Posterior cingulate gyrus (tissue), 11 donors: Measurements from ENCODE around the gene OR2AT4.
"Not testable (repeated sequence)": the region's sequence is repeated elsewhere in the genome, so short reads cannot be mapped to it uniquely, and the experiment has no call there.

ENCODE experiments used
- DNase-seq, 10 donors: peaks; one replicate each; pipeline versions ENCODE4 v3.0.0 to v3.0.0-alpha.2; 2020 to 2021; ENCODE audit warnings: mixed read lengths in 3 of 10
- intact Hi-C: fragments of 100-400 bp; cut with DNase I; formaldehyde crosslinking; loops from one replicate; pipeline ENCODE4 v1.15.1; 2023

OR2AT4 gene

DNA sequence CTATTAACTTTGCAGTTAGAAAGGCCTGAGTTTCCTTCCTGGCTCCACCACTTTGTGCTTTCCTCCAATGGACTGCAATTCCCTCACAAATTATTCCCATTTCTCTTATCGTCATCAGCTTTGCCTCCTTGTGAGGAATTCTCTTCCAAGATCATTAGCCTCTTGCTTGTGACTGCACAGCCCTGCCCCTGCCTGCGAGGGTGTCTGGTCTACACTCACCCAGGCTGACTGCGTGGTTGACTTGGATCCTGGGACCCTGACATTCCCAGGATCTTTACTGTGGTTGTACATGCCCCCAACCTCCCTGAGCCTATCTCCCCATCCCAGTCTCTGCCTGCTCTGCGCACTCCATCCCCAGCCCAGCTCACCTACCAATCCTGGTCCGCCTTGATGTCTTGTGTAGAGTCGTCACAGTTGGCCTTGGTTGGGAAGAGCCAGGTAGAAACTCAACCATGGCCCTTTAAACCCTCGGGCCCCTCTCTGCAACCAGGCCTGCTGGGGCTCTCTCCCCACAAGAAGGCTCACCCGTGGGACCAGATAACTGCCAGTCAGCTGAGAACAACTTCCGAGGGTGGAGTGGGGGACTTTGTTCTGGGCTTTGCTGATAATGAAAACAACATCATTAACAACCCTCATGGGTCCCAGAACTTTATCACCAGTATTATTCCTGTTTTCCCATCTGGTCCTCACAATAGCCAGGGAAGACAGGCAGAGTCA, at the start of gene OR2AT4:
OR2AT4 (minus strand) TSS at position 421 of the 717 bp plus-strand sequence.
- no peak for DNase-seq
- intact Hi-C loops: no loop called here

DNA sequence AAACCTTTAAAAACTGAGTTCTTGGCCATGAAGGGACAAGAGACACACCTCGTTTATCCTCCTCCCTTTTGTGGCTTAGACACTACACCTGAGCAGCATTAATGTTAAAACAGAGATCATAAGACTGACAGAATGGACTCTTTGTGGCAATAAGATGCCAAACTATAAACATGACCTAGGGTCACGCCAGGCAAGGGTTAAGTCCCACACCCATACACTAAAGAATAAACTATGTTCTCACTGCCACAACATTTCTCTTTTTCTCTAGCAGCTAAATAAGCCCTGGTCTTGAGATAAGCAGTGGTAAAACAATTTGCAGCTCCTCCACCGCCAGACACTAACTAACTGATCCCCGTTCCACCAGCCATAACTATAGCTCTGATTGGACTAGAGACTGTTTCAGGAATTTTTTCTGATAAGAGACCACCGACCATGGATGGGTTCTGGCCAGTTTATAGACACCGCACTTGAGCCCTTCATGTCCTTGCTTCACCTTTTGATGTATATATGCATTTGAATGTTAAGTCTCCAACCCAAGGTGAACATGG, 49.4 kb upstream of the OR2AT4 start:
- intact Hi-C loops: no loop called here
- DNase-seq: peak in 1 of 10 donors; percentile 2

DNA sequence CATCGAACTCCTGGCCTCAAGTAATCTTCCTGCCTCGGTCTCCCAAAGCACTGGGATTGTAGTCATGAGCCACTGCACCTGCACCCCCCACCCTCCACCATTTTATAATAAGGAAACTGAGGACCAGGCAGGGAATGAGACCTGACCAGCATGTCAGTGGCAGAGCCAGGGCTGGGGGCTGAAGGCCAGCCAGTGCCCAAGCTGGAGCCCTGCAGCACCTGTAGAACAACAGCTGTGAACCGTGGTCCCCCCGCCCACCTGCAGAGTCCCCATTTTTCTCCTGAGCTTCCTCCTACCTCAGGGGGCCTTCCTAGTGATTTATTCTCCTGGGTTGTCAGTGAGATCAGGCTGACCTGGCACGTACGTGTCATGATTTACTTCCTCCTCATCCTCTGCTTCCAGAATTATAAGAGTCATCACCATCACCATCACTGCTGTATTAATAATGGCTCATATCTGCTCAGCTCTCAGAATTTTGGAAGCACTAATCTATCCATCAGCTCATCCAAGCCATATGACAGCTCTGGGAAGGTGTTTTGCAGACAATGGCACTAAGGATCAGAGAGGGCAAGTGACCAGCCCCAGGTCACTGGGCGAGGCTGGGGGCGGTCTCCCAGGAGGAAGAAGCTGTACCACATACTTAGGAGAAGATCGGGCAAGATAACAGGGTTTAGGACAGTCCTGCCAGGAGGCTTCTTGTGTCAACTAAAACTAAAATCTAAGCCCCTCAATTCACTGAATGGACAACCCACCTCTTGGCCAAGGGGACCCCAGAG, 48.7 kb upstream of the OR2AT4 start:
- intact Hi-C loops: no loop called here
- peak in 1 of 10 donors; percentile 41 for DNase-seq

DNA sequence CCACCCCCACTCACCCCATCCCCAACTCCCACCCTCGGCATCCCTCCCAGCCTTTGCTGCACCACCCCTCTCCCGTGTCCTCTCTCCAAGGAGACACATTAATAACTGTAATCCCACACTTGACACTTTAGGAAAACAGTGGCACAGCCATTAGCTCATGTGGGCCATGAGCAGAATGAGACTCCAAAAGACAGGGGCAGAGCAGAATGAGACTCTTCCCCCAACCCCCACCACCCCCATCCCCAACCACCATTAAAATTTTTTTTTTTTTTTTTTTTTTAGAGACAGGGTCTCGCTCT, 48.0 kb upstream of the OR2AT4 start:
- no peak for DNase-seq
- intact Hi-C loops: loop anchor here (1.0 to 5.0 kb wide), 3 partner anchors 61 to 217 kb away; no protein-coding TSS in a partner anchor

DNA sequence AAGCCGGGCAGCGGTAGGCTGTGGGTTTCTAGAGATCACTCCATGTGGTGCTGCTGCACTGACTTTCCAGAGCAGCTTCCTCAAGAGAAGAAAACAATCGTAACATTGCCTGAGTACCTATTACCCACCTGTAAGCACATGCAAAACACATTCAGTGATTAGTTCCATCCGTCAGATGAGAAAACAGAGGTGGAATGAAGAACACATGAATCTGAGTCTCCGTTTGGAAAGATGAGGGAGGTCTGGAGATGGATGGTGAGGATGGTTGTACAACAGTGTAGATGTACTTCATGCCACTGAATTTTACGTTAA, 46.7 kb upstream of the OR2AT4 start:
- no peak for DNase-seq
- intact Hi-C loops: loop anchor here (5.0 kb wide), 2 partner anchors 121 to 216 kb away; no protein-coding TSS in a partner anchor

DNA sequence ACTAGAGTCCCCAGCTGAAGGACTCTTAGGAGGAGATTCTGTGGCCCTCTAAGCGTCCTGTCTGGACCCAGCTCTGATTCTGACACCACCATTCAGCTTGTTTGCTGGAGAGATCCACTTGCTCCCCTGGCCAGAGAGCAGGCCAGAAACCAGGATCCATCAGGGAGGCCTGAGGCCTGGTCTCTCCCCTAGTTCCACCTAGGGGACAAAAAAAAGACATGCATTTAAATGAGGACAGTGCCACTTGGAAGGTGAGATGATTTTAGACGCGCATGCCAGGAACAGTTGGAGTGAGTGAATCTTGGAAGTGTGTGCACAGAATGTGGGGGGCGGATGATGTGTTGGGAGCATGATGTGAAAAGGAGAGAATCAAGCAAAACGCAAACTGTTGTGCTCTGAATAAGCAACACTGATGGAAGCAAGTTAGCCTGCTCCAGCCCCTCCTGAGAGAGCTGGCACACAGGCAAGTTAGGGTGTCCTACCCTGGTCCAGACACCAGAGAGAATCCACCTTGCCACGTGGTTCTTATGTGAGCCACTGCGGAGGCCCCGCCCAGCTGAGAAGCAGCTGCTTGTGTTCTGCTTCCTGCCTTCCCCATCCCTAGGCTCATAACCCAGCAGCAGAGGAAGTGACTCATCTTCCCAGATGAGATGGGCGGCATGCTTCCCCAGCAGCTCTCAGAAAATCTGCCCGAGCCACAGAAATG, 46.2 kb upstream of the OR2AT4 start:
- intact Hi-C loops: loop anchor here (5.0 kb wide), 2 partner anchors 121 to 216 kb away; no protein-coding TSS in a partner anchor
- DNase-seq: peak; percentile 35 to 97 (median 80)

DNA sequence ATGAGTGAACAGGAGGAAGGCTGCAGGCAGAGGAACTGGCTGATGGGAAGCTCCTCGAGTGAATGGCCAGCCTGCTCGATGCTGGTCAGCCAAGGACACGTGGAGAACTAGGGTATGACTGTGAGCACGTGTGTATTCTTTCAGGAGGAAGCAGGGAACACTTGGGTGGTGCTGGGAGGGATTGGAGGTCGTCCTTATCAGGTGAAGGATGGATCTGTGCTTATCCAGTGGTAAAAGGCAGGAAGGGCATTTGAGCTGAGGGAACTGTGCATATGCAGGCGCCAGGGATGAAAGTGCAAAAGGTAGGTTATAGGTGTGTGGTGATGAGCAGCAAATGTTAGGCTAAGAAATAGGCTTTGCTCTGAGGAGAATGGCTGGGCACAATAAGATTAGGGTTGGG, 44.5 kb upstream of the OR2AT4 start:
- intact Hi-C loops: loop anchor here (2.0 to 5.0 kb wide), 3 partner anchors 108 to 214 kb away; no protein-coding TSS in a partner anchor
- no peak for DNase-seq

DNA sequence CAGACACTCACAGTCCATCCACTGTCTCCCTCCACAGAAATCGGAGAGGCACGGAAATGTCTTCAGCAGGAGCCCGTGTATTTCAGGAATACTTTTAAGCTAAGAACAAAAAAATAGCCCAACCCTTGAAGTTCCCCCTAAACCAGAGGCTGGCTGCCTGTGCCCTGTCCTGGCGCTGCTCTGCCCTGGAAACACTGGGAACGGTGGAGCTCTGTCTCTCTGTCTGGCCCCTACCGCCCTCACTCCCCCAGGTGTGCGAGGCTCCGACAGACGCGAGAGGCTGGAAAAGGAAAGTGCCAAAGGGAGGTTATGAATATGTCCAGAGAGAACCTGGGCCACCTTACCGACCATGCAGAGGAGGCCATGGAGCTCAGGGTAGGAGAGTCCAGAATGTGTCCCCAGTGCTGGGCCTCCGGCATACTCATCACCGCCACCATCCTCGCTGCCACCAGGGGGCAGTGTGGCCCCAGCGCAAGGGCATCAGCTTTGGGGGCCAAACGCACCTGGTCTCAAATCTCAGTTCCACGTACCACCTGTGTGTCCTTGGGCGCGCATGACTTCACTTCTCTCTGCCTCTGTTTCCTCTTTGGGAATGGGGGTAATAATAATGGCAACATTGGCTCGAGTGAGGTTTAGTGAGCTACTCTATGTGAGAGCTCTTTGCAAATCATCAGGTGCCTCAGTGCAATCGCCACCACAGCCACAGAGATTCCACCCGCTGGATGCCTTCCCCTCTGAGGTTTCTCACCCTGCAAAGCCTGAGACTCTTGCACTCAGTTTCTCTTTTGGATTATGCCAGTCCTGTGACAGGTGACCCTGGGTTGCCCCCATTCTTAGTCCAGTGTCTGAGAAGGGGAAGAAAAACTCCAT, 43.8 kb upstream of the OR2AT4 start:
- intact Hi-C loops: loop anchor here (1.0 to 5.0 kb wide), 4 partner anchors 101 to 213 kb away; no protein-coding TSS in a partner anchor

DNA sequence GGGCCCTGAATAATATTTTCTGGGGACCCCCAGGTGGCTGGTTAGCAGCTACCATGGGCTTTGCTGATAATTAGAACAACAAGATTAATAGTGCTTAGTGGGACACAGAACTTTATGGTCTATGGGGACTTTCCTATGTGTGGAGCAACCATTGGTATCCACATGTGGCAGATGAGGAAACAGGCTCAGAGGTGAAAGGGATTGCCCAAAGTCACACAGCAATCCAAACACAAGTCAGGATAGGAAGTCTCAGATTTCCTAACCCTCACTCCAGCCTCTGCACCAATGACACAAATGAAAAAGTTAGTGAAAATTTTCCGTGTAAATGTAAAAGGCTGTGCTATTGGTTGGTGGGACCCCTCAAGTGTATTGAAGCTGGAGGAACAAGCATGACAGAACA, 39.0 kb upstream of the OR2AT4 start:
- no peak for DNase-seq
- intact Hi-C loops: no loop called here

More for the DNA sequence above, 43.8 kb upstream of the OR2AT4 start:
- peak in 9 of 10 donors; percentile 21 to 91 (median 69) for DNase-seq

DNA sequence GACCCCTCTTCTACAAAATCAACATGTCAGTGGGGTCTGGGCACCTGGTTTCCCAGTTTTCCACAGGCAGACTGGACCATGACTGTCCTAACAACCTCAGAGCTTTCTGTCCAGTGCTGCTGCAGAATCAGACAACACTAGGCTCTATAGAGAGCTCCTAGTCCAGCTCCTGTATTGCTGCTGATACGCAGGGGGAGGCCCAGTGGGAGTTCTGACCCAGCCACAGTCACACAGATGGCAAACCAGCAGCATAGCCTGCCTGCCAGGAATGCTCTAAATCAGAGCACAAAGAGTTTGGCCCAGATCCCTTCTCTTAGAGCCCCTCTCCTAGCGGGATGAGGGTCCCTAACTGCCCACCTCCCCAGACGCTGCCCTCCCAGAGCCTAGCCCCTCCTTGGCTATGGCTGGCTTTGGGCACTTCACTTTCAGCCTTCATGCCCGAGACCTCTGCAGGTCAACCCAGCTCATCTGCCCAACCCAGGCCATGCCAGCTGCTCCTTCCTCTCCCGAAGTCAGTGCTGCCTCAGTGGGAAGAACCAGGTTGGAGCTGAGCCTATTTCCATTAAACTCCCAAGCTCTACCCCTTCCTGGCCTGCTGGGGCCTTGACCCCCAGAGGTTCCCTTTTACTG, 38.5 kb upstream of the OR2AT4 start:
- no peak for DNase-seq
- intact Hi-C loops: no loop called here

DNA sequence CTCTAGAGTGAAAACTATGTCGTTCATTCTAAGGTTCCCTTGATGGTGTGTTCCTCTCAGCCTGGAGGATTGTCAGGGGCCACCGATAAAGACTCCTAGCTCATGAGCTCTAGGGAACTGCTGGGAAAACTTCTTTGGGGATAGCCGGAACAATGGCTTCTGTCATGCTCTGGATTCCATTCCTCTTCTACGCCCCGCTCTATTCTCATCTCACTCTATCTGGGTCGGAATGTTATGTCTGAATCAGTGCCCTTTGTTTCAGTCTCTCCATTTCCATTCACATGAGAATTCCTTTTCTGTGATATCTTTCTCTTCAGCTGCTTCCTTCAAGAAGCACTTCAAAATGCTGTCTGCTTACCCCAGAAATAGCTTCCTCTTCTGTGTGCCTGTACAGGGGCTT, 37.3 kb upstream of the OR2AT4 start:
- intact Hi-C loops: no loop called here

DNA sequence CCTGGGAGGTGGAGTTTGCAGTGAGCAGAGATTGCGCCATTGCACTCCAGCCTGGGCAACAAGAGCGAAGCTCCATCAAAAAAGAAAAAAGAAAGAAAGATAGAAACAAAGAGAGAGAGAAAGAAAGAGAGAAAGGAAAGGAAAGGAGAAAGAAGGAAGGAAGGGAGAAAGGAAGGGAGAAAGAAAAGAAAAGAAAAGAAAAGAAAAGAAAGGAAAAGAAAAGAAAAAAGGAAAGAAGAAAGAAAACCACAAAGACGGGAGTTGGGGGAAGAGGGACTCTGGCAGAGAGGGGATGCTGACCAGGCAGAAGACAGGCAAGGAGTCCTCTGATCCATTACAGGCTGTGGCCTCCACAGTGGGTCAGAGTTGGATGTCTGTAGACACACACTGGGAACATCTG, 35.4 kb upstream of the OR2AT4 start:
- intact Hi-C loops: no loop called here

More for the DNA sequence above, 37.3 kb upstream of the OR2AT4 start:
- no peak for DNase-seq

DNA sequence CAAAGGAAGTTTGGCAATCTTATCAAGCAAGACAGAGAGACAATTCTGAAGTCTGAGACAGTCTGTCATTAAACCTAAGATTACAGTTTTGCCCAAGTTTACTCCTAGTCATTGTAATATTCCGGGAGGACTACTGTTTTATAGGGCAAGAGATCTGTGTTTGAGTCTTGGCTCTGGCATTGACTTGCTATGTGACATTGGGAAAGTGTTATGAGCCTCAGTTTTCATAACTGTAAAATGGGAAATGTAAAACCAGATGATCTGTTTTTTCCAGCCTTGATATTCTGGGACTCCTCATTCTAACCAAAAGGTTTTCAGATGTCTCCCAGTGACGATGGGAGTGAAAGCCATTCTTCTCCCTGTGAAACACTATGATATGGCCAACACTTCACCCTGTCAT, 29.9 kb upstream of the OR2AT4 start:
- intact Hi-C loops: no loop called here
- no peak for DNase-seq

More for the DNA sequence above, 35.4 kb upstream of the OR2AT4 start:
- DNase-seq: no peak

DNA sequence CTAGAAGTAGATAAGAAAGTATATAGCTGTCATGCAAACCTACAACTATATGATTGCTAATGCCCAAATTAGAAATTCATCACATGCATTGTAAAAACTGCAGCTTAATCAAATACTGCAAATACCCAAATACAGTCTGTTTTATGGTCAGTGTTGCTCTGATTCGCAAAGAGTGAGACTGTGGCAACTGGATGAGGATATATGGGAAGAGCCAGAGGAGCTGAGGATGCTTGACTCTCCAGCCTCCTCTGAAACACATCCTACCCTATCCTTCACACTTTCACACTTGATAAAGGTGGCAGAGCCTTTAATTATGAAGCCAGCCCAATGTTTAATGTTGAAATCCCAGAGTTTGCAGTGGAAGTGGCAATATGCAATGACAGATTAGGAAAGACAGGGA, 21.9 kb upstream of the OR2AT4 start:
- DNase-seq: no peak
- intact Hi-C loops: no loop called here

DNA sequence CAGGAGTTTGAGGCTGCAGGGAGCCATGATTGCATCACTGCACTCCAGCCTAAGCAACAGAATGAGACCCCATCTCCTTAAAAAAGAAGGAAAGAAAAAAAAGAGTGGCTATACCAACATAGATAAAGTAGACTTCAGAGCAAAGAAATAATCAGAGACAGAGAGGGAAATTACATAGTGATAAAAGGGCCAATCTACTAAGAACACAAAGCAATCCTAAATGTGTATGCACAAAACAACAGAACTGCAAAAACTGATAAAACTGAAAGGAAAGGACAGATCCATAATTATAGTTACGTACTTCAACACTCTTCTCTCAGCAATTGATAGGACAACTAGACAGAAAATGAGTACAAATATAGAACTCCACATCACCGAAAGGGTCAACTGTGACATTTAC, 17.8 kb upstream of the OR2AT4 start:
- intact Hi-C loops: no loop called here
- DNase-seq: no peak

DNA sequence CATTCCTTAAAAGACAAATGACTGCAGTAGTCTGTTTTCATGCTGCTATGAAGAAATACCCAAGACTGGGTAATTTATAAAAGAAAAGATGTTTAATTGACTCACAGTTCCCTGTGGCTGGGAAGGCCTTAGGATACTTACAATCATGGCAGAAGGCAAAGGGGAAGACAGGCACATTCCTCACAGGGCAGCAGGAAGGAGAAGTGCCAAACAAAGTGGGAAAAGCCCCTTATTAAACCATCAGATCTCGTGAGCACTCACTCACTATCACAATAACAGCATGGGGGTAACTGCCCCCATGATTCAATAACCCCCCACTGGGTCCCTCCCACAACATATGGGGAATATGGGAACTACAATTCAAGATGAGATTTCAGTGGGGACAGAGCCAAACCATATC, 16.4 kb upstream of the OR2AT4 start:
- intact Hi-C loops: no loop called here
- no peak for DNase-seq

DNA sequence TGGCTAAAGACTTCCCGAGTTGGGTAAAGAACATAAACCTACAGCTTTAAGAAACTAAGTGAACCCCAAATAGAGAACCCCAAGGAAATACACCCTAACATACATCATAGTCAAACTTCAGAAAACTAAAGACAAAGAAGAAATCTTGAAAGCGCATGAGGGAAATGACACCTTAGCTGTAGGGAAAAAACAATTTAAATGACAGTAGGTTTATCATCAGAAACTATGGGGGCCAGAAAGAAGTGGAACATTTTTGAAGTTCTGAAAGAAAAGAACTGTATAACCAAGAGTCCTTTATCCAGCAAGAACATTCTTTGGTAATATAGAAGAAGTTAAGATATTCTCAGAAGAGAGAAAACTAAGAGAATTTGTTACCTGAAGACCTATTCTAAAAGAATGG, 15.5 kb upstream of the OR2AT4 start:
- intact Hi-C loops: no loop called here
- DNase-seq: no peak

DNA sequence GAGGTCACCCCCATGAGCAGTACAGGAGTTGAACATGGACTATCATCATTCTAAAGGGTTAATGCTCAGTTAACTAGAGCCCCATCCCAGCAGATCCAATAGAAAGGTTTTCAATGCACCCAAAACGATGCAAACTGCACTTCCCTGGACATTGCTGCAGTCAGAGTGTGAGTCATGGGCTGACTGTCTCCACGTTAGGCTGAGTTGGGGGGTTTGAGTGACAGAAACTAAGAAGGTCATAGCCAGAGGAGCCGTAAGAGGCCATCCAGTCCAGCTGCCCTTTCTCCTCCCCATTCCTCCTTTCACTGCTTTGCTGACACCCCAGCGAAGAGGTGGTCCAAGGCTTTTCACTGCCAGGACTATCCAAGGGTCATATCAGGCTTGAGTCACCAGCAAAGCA, 10.5 kb upstream of the OR2AT4 start:
- DNase-seq: no peak
- intact Hi-C loops: no loop called here

DNA sequence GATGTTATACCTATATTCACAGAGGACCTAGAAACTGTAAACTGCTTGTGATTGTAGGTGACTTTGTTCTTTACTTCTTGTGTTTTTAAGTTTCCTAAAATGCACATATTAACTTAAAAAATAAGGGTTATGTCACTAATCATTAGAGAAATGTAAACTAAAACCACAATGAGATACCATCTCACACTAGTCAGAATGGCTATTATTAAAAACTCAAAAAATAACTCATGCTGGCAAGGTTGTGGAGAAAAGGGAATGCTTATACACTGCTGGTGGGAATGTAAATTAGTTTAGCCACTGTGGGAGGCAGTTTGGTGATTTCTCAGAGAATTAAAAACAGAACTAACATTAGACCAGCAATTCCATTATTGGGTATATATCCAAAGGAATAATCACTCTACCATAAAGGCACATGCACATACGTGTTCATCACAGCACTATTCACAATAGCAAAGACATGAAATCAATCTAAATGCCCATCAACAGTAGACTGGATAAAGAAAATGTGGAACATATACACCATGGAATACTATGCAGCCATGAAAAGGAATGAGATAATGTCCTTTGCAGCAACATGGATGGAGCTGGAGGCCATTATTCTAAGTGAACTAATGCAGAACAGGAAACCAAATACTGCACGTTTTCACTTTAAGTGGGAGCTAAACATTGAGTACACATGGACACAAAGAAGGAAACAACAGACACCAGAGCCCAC, 9.4 kb upstream of the OR2AT4 start:
- intact Hi-C loops, DNase-seq: not testable (repeated sequence)
